ENCODE data around the gene CCT7. TPM values are rescaled to one million over a fixed set of nuclear protein-coding genes. Genes with fewer than 3 reads are reported as not detected.

CCT7 gene
- polyA plus RNA-seq, 2 of the 4 experiments (the other 2 are of a cell fraction): 685 to 850 TPM

- TF ChIP-seq CTCF (IDR thresholded peaks at IDR 0.05) (no peak), PHF8 (IDR thresholded peaks at IDR 0.05; ENCODE audit: borderline replicate concordance, low read depth) (no peak), HEYL (CRISPR knock-in tag; IDR thresholded peaks at IDR 0.05) (no peak)
These were observed 63.0 kb downstream of the CCT7 start (continued) for GRCh38 chr2:73297151-73297559.

GRCh38 chr2:73297586-73297985, 63.5 kb downstream of the CCT7 start:
- H3K27ac ChIP-seq: no peak overlapping the region
- H3K4me2 ChIP-seq: no peak overlapping the region
- peaks cover 5% of the 10 kb centered on the region; the same call in 1 of the 3 replicates for H3K4me1 ChIP-seq
- FAIRE-seq (no peak), DNase-seq (ENCODE audit: low read depth in 1 of 2, low spot score in 1 of 2) (no peak), ATAC-seq (no peak)
- H3K9me3 ChIP-seq: peaks cover 5% of the 10 kb centered on the region; the same call in 2 of the 3 replicates
- ChIA-PET POLR2A (no interaction called here), CTCF (interaction anchor here (0.6 to 1.5 kb wide), 2 partner anchors 9 to 11 kb away, joined by 3 to 5 read pairs; no protein-coding TSS in a partner anchor)
- TF ChIP-seq JUNB (IDR thresholded peaks at IDR 0.05): no peak
- 22% methylated on average over 4 of the region's 4 CpGs for WGBS (ENCODE audit: missing lambda C conversion rate)
- no peak overlapping the region for H3K4me3 ChIP-seq

GRCh38 chr2:73300926-73301325, 66.8 kb downstream of the CCT7 start:
- 35% methylated on average over 3 of the region's 3 CpGs for WGBS (ENCODE audit: missing lambda C conversion rate)
- FAIRE-seq (no peak), ATAC-seq (no peak), DNase-seq (ENCODE audit: low read depth in 1 of 2, low spot score in 1 of 2) (no peak)
- Histone ChIP-seq H3K9me3 (no peaks in the 10 kb centered on the region), H3K4me2 (no peak overlapping the region), H3K27ac (no peak overlapping the region), H3K4me3 (no peak overlapping the region), H3K4me1 (no peaks in the 10 kb centered on the region)
- ChIA-PET POLR2A (no interaction called here), CTCF (interaction anchor here (1.8 kb wide), 1 partner anchor 11 kb away, joined by 24 read pairs; no protein-coding TSS in a partner anchor)
- TF ChIP-seq NR3C1 (IDR thresholded peaks at IDR 0.05): no peak
- TF ChIP-seq CHD4 (IDR thresholded peaks at IDR 0.05; ENCODE audit: borderline replicate concordance): no peak

- CTCF ChIA-PET: interaction anchor here (1.8 kb wide), 1 partner anchor 11 kb away, joined by 10 read pairs; no protein-coding TSS in a partner anchor
- TF ChIP-seq ZNF302 (CRISPR knock-in tag; IDR thresholded peaks at IDR 0.05) (no peak), HDAC2 (IDR thresholded peaks at IDR 0.05) (no peak), USF2 (IDR thresholded peaks at IDR 0.05) (no peak), CBX8 (IDR thresholded peaks at IDR 0.05) (no peak)
- Histone ChIP-seq H3K4me3 (no peak overlapping the region), H3K27ac (no peak overlapping the region), H3K9me3 (no peaks in the 10 kb centered on the region), H3K4me2 (no peak overlapping the region), H3K4me1 (no peaks in the 10 kb centered on the region)
- no peak for FAIRE-seq
- POLR2A ChIA-PET: no interaction called here
- 49% methylated on average over 4 of the region's 4 CpGs for WGBS (ENCODE audit: missing lambda C conversion rate)
- ATAC-seq: no peak
- DNase-seq (ENCODE audit: low read depth in 1 of 2, low spot score in 1 of 2): no peak
These were observed 67.5 kb downstream of the CCT7 start for GRCh38 chr2:73301636-73302035.

Small RNA genes lying within 50 kb of the gene (small RNA-seq; reads per million reads assigned to genes)
- 0 reads per million in 6 experiments for gene RNU6-111P

Other genes starting within 250 kb of the CCT7 start
- gene SFXN5, start 162.6 kb upstream of the CCT7 start, polyA plus RNA-seq (2011; rRNA removed): 16.7 and 22.0 TPM in 2 replicates
- 18.2 to 20.4 TPM (median 19.6 TPM) in 3 replicates for gene SFXN5, start 162.6 kb upstream of the CCT7 start, polyA plus RNA-seq (2017; fragmentation: RNase III; extraction: RNeasy Plus Mini Kit Qiagen cat#74134 plus additional on column Dnase treatment)
- 21.6 and 30.8 TPM in 2 replicates for gene RAB11FIP5, start 121.4 kb upstream of the CCT7 start, polyA plus RNA-seq (2011; rRNA removed)
- gene RAB11FIP5, start 121.4 kb upstream of the CCT7 start, polyA plus RNA-seq (2017; fragmentation: RNase III; extraction: RNeasy Plus Mini Kit Qiagen cat#74134 plus additional on column Dnase treatment): 18.7 to 21.8 TPM (median 21.7 TPM) in 3 replicates
- not detected in 2 replicates for gene NOTO, start 31.7 kb upstream of the CCT7 start, polyA plus RNA-seq (2011; rRNA removed)
- 0.03 to 0.07 TPM (median 0.04 TPM) in 3 replicates for gene NOTO, start 31.7 kb upstream of the CCT7 start, polyA plus RNA-seq (2017; fragmentation: RNase III; extraction: RNeasy Plus Mini Kit Qiagen cat#74134 plus additional on column Dnase treatment)
- gene SMYD5, start 20.1 kb upstream of the CCT7 start, polyA plus RNA-seq (2011; rRNA removed): 40.3 and 52.5 TPM in 2 replicates
- gene SMYD5, start 20.1 kb upstream of the CCT7 start, polyA plus RNA-seq (2017; fragmentation: RNase III; extraction: RNeasy Plus Mini Kit Qiagen cat#74134 plus additional on column Dnase treatment): 46.7 to 53.2 TPM (median 52.2 TPM) in 3 replicates
- gene PRADC1, start 1.1 kb upstream of the CCT7 start, polyA plus RNA-seq (2011; rRNA removed): 9.5 and 11.2 TPM in 2 replicates
- gene PRADC1, start 1.1 kb upstream of the CCT7 start, polyA plus RNA-seq (2017; fragmentation: RNase III; extraction: RNeasy Plus Mini Kit Qiagen cat#74134 plus additional on column Dnase treatment): 12.1 to 13.9 TPM (median 12.4 TPM) in 3 replicates
- gene FBXO41, start 50.2 kb downstream of the CCT7 start, polyA plus RNA-seq (2011; rRNA removed): 3.2 and 4.8 TPM in 2 replicates
- gene FBXO41, start 50.2 kb downstream of the CCT7 start, polyA plus RNA-seq (2017; fragmentation: RNase III; extraction: RNeasy Plus Mini Kit Qiagen cat#74134 plus additional on column Dnase treatment): 5.0 to 7.0 TPM (median 6.4 TPM) in 3 replicates
- 0.03 TPM in 1 of 2 replicates, not detected in the other for gene EGR4, start 59.2 kb downstream of the CCT7 start, polyA plus RNA-seq (2011; rRNA removed)
- gene EGR4, start 59.2 kb downstream of the CCT7 start, polyA plus RNA-seq (2017; fragmentation: RNase III; extraction: RNeasy Plus Mini Kit Qiagen cat#74134 plus additional on column Dnase treatment): not detected in 3 replicates
- 12.2 and 13.5 TPM in 2 replicates for gene ALMS1, start 151.5 kb downstream of the CCT7 start, polyA plus RNA-seq (2011; rRNA removed)
- gene ALMS1, start 151.5 kb downstream of the CCT7 start, polyA plus RNA-seq (2017; fragmentation: RNase III; extraction: RNeasy Plus Mini Kit Qiagen cat#74134 plus additional on column Dnase treatment): 5.2 to 6.0 TPM (median 5.4 TPM) in 3 replicates